ENCODE measurements around the gene IPCEF1.

DNA sequence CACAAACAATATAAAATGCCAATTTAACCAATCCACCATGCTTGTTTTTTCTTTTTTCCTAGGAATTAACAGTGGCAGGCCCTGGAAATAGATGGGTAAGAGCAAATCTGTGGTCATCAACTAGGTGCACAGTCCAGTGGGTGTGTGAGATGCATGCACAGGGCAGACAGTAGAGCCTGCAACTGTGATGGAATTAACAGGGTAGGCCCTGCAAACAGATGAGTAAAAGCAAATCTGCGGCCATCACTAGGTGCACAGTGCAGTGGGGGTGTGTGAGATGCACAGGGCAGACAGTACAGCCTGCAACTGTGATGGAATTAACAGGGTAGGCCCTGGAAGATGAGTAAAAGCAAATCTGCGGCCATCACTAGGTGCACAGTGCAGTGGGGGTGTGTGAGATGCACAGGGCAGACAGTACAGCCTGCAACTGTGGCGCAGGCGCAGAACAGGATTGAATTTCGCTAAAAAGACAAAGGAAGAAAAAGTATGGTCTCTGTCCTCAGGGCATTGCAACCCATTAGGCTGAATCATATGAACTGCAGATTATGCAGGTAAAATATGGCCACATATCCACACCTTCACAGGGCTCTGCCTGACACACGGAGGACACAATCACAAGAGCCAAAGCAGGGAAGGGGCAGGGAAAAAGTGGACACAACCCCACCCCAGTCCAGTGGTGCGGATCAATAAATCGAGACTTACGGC lies 41.0 kb upstream of the IPCEF1 start:
- TF ChIP-seq, protein P1, sequence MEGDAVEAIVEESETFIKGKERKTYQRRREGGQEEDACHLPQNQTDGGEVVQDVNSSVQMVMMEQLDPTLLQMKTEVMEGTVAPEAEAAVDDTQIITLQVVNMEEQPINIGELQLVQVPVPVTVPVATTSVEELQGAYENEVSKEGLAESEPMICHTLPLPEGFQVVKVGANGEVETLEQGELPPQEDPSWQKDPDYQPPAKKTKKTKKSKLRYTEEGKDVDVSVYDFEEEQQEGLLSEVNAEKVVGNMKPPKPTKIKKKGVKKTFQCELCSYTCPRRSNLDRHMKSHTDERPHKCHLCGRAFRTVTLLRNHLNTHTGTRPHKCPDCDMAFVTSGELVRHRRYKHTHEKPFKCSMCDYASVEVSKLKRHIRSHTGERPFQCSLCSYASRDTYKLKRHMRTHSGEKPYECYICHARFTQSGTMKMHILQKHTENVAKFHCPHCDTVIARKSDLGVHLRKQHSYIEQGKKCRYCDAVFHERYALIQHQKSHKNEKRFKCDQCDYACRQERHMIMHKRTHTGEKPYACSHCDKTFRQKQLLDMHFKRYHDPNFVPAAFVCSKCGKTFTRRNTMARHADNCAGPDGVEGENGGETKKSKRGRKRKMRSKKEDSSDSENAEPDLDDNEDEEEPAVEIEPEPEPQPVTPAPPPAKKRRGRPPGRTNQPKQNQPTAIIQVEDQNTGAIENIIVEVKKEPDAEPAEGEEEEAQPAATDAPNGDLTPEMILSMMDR (IDR thresholded peaks at IDR 0.05): no peak
- no peak for TF ChIP-seq POLR2AphosphoS5 (IDR thresholded peaks at IDR 0.05; ENCODE audit: insufficient read depth in 1 of 2, low read depth in 1 of 2)
